ENCODE results near the gene BRF1.
"Not testable (repeated sequence)": the region's sequence is repeated elsewhere in the genome, so short reads cannot be mapped to it uniquely, and the experiment has no call there.

Gene BRF1

DNA sequence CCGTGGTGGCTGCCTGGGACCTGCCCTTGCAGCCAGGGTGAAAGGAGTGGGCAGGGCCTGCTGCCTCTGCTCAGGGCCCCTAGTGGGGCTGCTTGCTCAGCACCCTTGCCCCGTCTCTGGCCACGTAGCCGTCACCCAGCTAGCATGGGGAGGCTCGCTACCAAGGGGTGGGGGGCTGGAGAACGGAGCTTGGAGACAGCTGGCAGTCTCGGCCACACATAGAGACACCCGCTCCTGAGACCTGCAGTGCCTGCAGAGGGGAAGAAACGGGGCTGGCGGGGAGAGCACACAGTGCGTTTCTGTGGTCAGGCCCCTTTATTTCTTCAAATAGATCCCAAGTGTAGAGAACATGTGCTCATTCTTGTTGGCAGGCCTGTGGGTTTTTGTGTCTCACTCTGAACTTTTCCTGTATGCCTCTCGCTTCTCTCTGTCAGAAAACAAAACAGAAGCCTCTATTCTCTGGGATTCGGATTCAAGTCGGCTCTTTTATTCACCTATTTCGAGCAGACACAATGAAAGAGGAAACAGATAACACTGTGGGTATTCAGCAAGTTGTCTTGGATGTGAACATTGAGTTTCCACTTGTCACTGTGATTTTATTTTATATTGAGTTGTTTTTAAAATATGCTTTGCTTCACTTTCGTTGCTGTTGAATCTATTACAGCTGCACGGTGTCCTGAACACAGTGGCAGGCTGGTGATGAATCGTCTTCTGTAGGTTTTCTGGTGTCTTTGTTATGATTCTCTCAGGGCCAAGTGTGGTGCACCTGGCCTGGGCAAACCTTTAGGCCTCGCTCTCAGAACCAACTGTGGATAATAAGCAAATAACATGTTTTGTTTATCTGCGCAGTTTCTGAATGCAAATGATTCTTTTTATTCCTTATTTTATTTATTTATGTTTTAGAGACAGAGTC is 40.3 kb upstream of the BRF1 start:
- Histone ChIP-seq H3K4me1 (ENCODE audit: control insufficient read depth in 1 of 2, insufficient read depth in 2 of 2, low read length in 2 of 2) (no peaks in the 10 kb centered on the region), H3K9me3 (ENCODE audit: control insufficient read depth in 1 of 2, low read length in 2 of 2) (no peaks in the 10 kb centered on the region), H3K4me3 (ENCODE audit: low read depth in 1 of 2, low read length in 2 of 2) (no peak overlapping the region), H3K27ac (ENCODE audit: low read depth, low read length) (peak overlapping the region; percentile 3), H3K36me3 (ENCODE audit: control insufficient read depth in 1 of 2, insufficient read depth in 2 of 2, low read length in 2 of 2) (no peaks in the 10 kb centered on the region), H3K9ac (ENCODE audit: low read depth in 1 of 2, low read length in 2 of 2) (no peak overlapping the region), H3K27me3 (ENCODE audit: control insufficient read depth in 1 of 2, insufficient read depth in 2 of 2, low read length in 2 of 2) (no peaks in the 10 kb centered on the region)

DNA sequence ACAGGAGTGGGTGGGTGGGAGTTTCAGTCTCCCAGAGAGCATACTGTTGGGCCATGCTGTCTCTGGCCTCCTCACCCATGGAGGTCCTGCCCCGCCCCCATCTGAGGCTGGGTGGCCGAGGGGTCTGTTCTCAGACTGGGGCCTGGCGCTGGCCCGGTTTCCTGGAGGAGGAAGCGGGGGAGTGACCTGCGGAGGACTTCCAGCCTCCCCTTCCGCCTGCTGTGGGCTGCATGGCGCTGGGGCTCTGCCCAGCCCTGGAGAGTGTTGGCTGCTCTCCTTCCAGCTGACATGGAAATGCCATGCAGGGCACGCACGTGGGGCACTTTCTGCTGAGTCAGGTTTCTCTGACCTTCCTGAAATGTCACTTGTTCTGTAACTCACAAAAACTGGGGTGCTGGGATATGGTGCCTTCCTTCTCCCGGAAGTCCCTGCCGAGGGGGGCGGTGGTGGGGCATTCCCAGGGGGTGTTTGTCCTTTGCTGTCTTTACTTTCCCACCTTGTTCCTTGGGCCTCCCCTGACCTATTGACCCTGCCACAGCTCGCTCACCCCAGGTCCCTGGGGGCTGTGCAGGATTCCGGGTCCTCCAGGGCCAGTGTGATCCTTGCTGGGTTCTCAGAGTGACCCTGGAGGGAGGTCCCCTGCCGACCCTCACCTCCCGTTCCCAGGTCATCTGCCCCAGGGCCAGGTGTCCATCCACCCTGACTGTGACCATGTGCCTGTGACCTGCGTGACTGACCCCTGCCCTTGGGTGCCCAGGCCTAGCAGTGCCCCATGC is 37.4 kb upstream of the BRF1 start:
- Histone ChIP-seq H3K27me3 (ENCODE audit: control insufficient read depth in 1 of 2, insufficient read depth in 2 of 2, low read length in 2 of 2) (no peaks in the 10 kb centered on the region), H3K27ac (ENCODE audit: low read depth, low read length) (no peak overlapping the region), H3K36me3 (ENCODE audit: control insufficient read depth in 1 of 2, insufficient read depth in 2 of 2, low read length in 2 of 2) (no peaks in the 10 kb centered on the region), H3K4me1 (ENCODE audit: control insufficient read depth in 1 of 2, insufficient read depth in 2 of 2, low read length in 2 of 2) (no peaks in the 10 kb centered on the region), H3K9me3 (ENCODE audit: control insufficient read depth in 1 of 2, low read length in 2 of 2) (no peaks in the 10 kb centered on the region), H3K9ac (ENCODE audit: low read depth in 1 of 2, low read length in 2 of 2) (no peak overlapping the region), H3K4me3 (ENCODE audit: low read depth in 1 of 2, low read length in 2 of 2) (no peak overlapping the region)

DNA sequence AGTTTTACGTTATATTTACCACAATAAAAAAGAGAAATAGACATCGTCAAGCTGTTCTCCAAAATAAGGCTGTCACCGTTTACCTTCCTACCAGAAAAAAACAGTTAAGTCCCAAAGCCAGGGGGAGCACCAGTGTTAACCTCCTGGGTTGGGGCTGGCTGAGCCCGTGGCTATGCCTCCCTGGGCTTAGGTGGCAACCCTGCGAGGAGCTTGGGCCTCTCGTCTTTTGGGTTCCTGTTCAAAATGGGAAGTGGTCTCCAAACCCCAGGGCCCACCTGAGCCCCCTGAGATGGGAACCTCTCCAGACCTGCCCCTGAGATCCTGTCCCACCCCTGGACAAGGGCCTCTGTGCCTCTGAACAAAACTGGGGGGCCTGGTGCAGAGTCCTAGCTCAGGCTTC is 36.6 kb upstream of the BRF1 start:
- Histone ChIP-seq H3K4me1 (ENCODE audit: control insufficient read depth in 1 of 2, insufficient read depth in 2 of 2, low read length in 2 of 2) (no peaks in the 10 kb centered on the region), H3K9ac (ENCODE audit: low read depth in 1 of 2, low read length in 2 of 2) (no peak overlapping the region), H3K4me3 (ENCODE audit: low read depth in 1 of 2, low read length in 2 of 2) (no peak overlapping the region), H3K27me3 (ENCODE audit: control insufficient read depth in 1 of 2, insufficient read depth in 2 of 2, low read length in 2 of 2) (no peaks in the 10 kb centered on the region), H3K27ac (ENCODE audit: low read depth, low read length) (no peak overlapping the region), H3K9me3 (ENCODE audit: control insufficient read depth in 1 of 2, low read length in 2 of 2) (no peaks in the 10 kb centered on the region), H3K36me3 (ENCODE audit: control insufficient read depth in 1 of 2, insufficient read depth in 2 of 2, low read length in 2 of 2) (no peaks in the 10 kb centered on the region)

DNA sequence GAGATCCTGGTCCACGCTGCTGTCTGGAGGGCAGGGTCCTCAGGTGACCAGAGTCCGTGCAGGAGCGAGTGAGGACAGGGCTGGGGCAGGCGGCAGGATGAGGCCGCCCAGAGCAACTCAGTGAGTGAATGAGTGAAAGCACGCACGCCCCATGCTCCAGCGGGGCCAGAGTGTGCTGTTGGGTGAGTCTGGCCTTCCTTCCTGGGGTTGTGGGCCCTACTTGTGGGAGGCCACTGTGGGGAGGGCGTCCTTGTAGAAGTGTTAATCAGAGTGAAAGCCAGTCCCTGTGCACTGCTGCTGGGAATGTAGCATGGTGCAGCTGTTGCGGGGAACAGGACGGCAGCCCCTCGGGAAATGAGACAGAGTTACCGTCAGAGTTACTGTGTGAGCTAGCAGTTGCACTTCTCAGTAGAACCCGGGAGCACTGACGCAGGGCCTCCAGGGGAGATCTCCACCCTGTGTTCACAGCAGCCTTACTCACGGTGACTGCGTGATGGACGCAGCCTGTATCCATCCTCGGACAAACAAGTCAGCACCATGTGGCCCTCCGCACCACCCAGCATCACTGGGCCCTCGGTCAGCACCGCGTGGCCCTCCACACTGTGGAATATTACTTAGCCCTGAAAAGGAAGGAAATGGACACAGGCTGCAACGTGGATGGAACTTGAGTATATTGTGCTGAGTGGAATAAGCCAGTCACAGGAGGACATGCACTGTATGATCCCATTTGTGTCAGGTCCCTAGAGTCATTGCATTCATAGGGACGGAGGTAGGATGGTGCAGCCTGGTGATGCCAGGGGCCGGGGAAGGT is 35.9 kb upstream of the BRF1 start:
- Histone ChIP-seq H3K36me3 (ENCODE audit: control insufficient read depth in 1 of 2, insufficient read depth in 2 of 2, low read length in 2 of 2) (no peaks in the 10 kb centered on the region), H3K4me1 (ENCODE audit: control insufficient read depth in 1 of 2, insufficient read depth in 2 of 2, low read length in 2 of 2) (no peaks in the 10 kb centered on the region), H3K4me3 (ENCODE audit: low read depth in 1 of 2, low read length in 2 of 2) (no peak overlapping the region), H3K9me3 (ENCODE audit: control insufficient read depth in 1 of 2, low read length in 2 of 2) (no peaks in the 10 kb centered on the region), H3K9ac (ENCODE audit: low read depth in 1 of 2, low read length in 2 of 2) (no peak overlapping the region), H3K27me3 (ENCODE audit: control insufficient read depth in 1 of 2, insufficient read depth in 2 of 2, low read length in 2 of 2) (no peaks in the 10 kb centered on the region), H3K27ac (ENCODE audit: low read depth, low read length) (no peak overlapping the region)

DNA sequence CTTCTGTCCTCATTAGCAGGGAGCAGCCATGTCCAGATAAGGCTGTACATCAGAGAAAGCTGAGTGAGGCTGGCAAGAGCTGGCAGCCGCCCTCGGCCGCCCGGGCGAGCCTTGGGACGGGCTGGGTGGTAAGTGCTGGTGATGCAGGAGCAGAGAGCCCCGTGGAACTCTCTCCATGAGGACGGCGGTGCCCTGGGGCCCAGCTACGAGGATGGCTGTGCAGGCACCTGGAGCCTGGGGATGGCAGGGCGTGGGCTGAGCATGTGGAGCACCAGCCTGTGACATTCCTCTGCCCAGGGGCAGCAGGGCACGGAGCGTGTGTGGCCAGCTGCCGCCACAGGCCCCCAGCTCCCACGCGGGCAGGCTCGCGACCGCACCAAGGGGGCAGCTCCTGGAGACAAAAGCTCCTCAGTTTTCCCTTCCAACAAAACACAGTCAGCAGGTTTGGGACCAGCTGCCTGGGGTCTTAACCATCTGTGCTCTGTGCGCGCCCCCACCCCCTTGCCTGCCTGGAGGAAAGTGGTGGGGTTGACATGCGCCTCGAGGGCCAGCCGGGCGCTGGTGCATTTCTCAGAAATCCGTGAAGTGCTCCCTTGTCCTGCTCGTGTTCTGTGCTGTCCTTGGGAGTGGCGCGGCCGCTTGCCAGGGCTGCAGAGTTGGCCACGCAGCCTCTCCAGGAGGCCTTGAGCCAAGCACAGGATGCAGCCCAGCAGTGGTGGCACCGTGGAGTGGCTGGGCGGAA is 35.1 kb upstream of the BRF1 start:
- no peak overlapping the region for H3K4me3 ChIP-seq (ENCODE audit: low read depth in 1 of 2, low read length in 2 of 2)
- no peaks in the 10 kb centered on the region for H3K27me3 ChIP-seq (ENCODE audit: control insufficient read depth in 1 of 2, insufficient read depth in 2 of 2, low read length in 2 of 2)
- no peak overlapping the region for H3K27ac ChIP-seq (ENCODE audit: low read depth, low read length)
- H3K36me3 ChIP-seq (ENCODE audit: control insufficient read depth in 1 of 2, insufficient read depth in 2 of 2, low read length in 2 of 2) = no peaks in the 10 kb centered on the region
- no peaks in the 10 kb centered on the region for H3K9me3 ChIP-seq (ENCODE audit: control insufficient read depth in 1 of 2, low read length in 2 of 2)
- no peaks in the 10 kb centered on the region for H3K4me1 ChIP-seq (ENCODE audit: control insufficient read depth in 1 of 2, insufficient read depth in 2 of 2, low read length in 2 of 2)
- H3K9ac ChIP-seq (ENCODE audit: low read depth in 1 of 2, low read length in 2 of 2) = no peak overlapping the region

DNA sequence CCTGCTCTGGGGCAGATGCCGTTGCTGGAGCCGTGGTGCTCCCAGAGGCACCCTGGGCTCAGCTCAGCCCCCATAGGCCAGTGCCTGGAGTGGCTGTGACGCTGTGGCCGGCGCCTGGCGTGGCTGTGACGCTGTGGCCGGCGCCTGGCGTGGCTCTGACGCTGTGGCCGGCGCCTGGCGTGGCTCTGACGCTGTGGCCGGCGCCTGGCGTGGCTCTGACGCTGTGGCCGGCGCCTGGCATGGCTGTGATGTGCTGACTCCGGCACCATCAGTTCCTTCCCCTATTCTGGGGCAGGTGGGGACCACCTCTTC is 34.4 kb upstream of the BRF1 start:
- not testable (repeated sequence) for H3K36me3 ChIP-seq (ENCODE audit: control insufficient read depth in 1 of 2, insufficient read depth in 2 of 2, low read length in 2 of 2); H3K4me1 ChIP-seq (ENCODE audit: control insufficient read depth in 1 of 2, insufficient read depth in 2 of 2, low read length in 2 of 2); H3K9ac ChIP-seq (ENCODE audit: low read depth in 1 of 2, low read length in 2 of 2); H3K9me3 ChIP-seq (ENCODE audit: control insufficient read depth in 1 of 2, low read length in 2 of 2); H3K27me3 ChIP-seq (ENCODE audit: control insufficient read depth in 1 of 2, insufficient read depth in 2 of 2, low read length in 2 of 2); H3K4me3 ChIP-seq (ENCODE audit: low read depth in 1 of 2, low read length in 2 of 2); H3K27ac ChIP-seq (ENCODE audit: low read depth, low read length)

DNA sequence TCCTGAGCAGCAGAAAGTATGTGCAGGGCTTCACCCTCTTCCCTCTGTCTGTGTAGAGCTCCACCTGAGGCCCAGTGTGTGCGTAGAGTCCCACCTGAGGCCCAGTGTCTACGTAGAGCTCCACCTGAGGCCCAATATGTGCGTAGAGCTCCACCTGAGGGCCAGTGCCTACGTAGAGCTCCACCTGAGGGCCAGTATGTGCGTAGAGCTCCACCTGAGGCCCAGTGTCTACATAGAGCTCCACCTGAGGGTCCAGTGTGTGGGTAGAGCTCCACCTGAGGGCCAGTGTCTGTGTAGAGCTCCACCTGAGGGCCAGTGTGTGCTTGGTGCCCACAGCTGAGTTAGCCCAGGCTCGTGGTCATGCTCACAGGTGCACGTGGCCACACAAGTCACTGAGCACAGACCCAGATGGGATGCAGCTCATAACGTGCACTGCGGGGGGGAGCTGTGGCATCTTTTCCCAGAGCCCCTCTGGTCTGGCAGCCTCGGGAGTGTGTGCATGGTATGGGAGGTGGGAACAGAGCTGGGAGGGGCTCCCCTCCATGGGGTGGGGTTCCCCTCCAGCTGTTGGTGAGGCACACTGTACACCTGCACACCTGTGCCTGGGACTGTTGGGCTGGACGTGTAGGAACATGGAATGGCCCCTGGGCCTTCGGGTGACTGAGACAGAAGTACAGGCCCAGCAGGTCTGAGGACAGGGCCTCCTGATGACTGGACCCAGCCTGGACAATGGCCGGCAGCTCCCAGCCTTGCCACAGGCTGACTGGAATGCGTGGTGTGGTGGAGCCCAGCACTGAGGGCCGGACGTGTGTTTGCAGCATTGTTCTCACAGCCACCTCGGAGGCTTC is 33.8 kb upstream of the BRF1 start:
- Histone ChIP-seq H3K36me3 (ENCODE audit: control insufficient read depth in 1 of 2, insufficient read depth in 2 of 2, low read length in 2 of 2) (no peaks in the 10 kb centered on the region), H3K9me3 (ENCODE audit: control insufficient read depth in 1 of 2, low read length in 2 of 2) (no peaks in the 10 kb centered on the region), H3K9ac (ENCODE audit: low read depth in 1 of 2, low read length in 2 of 2) (no peak overlapping the region), H3K4me3 (ENCODE audit: low read depth in 1 of 2, low read length in 2 of 2) (no peak overlapping the region), H3K27me3 (ENCODE audit: control insufficient read depth in 1 of 2, insufficient read depth in 2 of 2, low read length in 2 of 2) (no peaks in the 10 kb centered on the region), H3K27ac (ENCODE audit: low read depth, low read length) (no peak overlapping the region), H3K4me1 (ENCODE audit: control insufficient read depth in 1 of 2, insufficient read depth in 2 of 2, low read length in 2 of 2) (peaks cover 0 to 6% of the 10 kb centered on the region in 2 donors)

DNA sequence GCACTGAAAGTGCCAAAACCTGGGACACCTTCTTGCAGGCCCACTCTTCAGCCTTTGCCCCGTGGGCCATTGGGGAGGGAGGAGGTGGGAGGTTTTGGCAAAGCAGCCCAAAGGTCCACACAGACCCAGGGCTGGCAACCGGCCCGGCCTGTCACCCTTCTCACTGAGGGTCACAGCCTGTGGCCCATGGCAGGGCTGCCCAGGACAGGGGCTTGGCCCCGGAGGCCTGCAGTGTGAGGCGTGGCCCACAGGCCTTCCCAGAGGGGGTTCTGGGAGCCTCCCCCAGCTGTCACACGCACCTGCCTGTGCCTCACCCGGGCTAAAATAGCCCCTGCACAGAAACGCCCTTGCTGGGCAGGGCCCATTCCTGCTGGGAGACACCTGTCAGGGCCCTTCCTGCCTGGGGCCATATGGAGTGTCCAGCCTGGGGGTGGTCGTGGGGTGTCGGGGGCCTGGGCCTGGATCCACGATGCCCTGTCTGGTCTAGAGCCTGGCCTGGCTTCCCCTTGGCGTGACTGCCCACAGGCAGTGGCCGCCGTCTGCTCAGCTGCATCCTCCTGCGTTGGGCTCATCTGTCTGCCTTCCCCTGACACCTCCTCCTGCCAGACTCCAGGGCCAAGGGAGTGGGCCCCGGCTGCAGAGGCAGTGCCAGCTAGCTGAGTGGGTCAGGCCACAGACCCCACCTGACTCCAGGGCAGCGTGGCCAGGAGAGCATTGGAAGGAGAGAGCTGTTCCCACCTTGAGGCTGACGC is 33.0 kb upstream of the BRF1 start:
- H3K9ac ChIP-seq (ENCODE audit: low read depth in 1 of 2, low read length in 2 of 2) = no peak overlapping the region
- H3K27ac ChIP-seq (ENCODE audit: low read depth, low read length) = no peak overlapping the region
- H3K36me3 ChIP-seq (ENCODE audit: control insufficient read depth in 1 of 2, insufficient read depth in 2 of 2, low read length in 2 of 2) = no peaks in the 10 kb centered on the region
- peaks cover 0 to 6% of the 10 kb centered on the region in 2 donors for H3K4me1 ChIP-seq (ENCODE audit: control insufficient read depth in 1 of 2, insufficient read depth in 2 of 2, low read length in 2 of 2)
- no peaks in the 10 kb centered on the region for H3K27me3 ChIP-seq (ENCODE audit: control insufficient read depth in 1 of 2, insufficient read depth in 2 of 2, low read length in 2 of 2)
- no peaks in the 10 kb centered on the region for H3K9me3 ChIP-seq (ENCODE audit: control insufficient read depth in 1 of 2, low read length in 2 of 2)
- no peak overlapping the region for H3K4me3 ChIP-seq (ENCODE audit: low read depth in 1 of 2, low read length in 2 of 2)

Data from duodenal mucosa (tissue), 2 donors.